8988T (cell line): ENCODE measurements around the gene FSIP1.

ENCODE experiments used
- DNase-seq: peaks from one replicate; pipeline ENCODE4 v3.0.0; 2011

The FSIP1 gene

DNA sequence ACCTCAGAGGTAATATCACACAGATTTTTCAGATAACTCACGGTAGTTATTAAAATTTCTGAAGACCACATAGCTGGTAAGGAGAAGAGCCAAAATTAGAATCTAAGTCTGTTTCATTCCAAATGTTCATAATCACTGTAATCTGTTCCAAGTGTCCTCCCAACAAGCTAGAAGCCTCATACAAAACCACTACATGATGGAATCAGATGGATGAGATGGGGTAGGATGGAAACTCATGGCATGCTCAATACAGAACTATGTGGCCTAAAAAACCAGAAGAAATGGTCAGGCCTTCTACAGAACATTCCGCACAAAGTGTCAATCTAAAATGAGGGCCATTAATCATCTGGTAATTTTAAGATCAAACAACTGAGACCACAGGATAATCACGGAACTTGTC is 110.0 kb downstream of the FSIP1 start:
- DNase-seq, result no peak

- DNase-seq, result no peak
Observed at GRCh38 chr15:39672184-39672583, 110.5 kb downstream of the FSIP1 start.

GRCh38 chr15:39670687-39671086 is 112.0 kb downstream of the FSIP1 start:
- no peak for DNase-seq

DNA sequence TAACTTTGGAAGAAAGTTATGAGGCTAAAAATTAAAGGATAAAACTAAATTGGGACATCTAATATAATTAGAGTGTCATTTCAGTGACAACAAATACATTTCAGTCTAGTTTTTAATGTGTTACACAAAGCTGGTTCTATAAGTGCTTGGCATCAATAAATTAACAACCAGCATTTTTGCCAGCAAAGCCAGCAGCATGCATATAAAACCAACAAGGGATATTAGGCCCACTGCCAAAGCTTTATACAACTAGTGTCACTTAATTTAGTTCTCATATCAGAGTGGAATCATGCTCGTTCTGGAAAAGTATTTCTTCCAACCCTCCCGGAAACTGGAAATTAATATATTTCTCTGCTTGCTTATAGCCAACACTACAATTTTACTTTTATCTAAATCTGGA is 113.0 kb downstream of the FSIP1 start:
- no peak for DNase-seq

GRCh38 chr15:39669241-39669640 is 113.4 kb downstream of the FSIP1 start:
- no peak for DNase-seq

DNA sequence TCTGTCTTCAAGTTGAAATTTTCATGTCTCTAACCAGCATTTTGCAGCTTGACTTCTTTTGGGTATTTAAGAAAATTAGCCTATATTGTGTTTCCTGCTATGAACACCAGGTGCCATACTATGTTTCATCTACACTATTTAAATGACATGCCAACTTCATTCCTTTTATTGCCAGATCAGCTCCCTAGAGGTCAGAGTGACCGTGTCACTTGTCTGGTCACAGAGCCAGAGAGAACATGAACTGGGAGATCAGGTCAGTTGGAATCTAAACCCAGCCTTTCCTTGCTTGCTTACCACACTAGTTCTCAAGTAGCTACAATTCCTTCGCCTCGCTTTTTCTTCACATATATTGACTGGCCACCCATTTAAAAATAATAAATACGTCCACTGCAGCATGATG is 114.2 kb downstream of the FSIP1 start:
- DNase-seq, result no peak

- DNase-seq, result no peak
Observed at GRCh38 chr15:39667382-39668127, 115.1 kb downstream of the FSIP1 start.

GRCh38 chr15:39666677-39667076 is 116.0 kb downstream of the FSIP1 start:
- DNase-seq, result no peak

- DNase-seq, result no peak
Observed at GRCh38 chr15:39665629-39666250, 116.9 kb downstream of the FSIP1 start.

DNA sequence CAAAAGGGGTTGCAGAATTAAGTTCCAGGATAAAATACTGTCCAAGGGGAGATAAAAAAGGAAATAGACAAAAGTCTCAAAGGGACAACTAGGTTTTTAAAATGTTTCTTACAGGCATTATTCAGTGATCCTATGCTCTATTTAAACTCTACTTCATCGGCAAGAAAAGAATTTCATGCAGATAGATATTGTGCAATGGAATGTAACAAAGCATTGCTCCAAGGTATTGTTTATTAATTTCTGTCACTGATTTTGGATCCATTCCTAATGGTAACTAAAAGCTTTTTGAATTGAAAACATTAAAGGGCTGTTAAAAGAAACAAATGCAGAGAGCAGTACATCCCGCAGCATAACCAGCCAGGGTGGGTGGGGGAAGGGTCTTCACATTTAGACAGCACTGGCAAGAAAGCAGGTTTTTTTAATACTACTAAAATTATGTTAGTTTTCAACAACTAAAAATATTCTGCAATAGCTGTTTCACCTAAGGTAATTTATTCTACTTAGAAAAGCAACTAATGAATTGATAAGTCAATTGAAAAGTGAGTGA is 118.9 kb downstream of the FSIP1 start:
- DNase-seq, result no peak

- no peak for DNase-seq
Observed at GRCh38 chr15:39661776-39662175, 120.9 kb downstream of the FSIP1 start.

- DNase-seq, result no peak
Observed at GRCh38 chr15:39658740-39659139, 123.9 kb downstream of the FSIP1 start.

DNA sequence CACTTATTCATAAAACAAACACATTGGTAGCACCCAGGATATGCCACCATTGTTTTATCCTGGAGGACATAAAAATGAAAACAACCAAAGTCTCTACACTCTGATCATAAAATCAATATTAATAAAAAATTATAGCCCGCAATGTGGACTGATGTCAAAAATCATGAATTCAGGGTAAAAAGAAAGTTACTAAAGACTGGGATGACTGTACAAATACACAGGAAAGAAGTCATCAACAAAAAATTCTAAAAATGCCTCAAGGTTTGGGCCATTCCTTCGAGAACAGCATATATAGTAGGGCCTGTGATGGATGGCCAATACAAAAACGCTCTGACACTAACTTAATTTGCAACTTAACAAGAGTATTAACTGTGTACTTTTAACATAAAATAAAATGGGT is 125.0 kb downstream of the FSIP1 start:
- DNase-seq, result no peak

DNA sequence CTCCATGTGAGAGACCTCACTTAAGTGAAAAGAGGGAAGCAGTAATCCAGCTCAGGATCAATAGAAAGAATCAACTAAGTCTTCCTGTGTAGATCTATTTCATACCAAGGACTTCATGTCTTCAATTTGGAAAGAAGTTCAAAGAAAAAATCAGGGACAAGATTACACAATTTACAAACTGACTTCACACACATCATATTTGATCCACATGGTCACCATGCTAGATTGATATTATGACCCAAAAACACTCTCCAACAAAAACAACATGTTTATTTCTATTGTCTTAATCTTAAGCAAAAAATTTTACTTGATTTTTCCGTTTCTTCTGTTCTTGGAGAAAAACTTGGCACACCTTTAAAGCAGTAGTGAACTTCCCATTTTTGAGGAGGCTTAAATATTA is 125.5 kb downstream of the FSIP1 start:
- no peak for DNase-seq

- DNase-seq, result no peak
Observed at GRCh38 chr15:39654304-39654703, 128.3 kb downstream of the FSIP1 start.

DNA sequence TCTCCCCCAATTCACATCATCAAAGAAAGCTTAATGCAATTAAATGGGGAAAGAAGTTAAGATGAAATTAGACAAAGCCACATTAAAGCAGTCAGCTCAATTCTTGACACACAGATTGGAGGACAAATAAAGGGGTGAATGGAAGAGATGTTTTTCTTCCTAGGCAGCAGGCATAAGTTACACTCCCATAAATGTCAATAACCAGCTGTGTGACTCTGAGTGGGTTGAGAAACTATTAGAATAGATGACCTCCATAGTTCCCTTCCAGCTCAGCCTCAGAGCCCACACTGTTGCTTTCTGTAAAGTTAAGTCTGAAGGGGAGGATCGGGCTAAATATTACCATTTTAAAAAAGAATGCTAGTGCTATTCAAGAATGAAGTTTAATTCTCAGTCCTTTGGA is 130.8 kb downstream of the FSIP1 start:
- no peak for DNase-seq

- DNase-seq, result no peak
Observed at GRCh38 chr15:39651295-39651694, 131.3 kb downstream of the FSIP1 start.

DNA sequence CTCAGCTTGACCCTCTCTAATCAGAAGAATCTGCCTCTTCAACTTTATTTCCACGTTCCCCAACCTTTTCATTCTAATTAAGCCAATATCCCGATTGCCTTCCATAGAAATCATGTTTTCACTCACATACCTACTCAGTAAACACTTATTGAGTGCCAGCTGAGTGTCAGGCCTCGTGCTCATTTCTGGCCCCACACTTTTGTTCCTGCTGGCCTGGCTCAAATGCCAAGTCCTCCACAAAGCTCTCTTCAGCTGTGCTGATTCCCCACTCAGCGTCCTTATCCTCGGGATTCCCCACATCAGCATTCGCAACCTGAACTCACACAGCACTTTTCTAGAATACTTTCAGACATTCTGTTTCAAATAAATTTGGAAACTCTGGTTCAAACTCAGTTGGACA is 132.9 kb downstream of the FSIP1 start:
- DNase-seq, result no peak

DNA sequence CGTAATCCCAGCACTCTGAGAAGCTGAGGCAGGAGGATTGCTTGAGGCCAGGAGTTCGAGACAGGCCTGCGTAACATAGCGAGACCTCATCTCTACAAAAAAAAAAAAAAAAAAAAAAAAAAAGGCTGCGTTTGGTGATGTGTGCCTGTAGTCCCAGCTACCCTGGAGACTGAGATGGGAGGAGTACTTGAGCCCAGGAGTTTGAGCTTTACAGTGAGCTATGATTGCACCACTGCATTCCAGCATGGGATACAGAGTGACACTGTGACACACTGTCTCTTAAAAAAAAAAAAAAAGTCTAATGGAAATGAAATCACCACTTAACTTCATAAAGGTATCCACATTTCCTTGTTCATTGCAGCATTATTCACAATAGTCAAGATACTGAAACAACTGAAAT is 136.2 kb downstream of the FSIP1 start:
- DNase-seq, result no peak

DNA sequence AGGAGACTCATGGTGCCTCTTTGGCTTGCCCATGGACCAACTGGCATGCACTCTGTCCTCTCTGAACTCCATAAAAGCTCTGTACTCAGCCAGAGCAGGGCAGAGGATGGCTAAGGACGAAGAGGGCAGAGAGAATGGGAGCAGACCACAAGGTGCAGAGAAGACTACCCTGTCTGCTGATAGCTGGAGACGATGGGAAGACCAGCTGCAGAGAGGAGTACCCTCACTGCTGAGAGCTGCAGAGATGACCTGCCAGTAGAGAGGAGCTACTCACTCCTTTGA is 136.7 kb downstream of the FSIP1 start:
- no peak for DNase-seq

DNA sequence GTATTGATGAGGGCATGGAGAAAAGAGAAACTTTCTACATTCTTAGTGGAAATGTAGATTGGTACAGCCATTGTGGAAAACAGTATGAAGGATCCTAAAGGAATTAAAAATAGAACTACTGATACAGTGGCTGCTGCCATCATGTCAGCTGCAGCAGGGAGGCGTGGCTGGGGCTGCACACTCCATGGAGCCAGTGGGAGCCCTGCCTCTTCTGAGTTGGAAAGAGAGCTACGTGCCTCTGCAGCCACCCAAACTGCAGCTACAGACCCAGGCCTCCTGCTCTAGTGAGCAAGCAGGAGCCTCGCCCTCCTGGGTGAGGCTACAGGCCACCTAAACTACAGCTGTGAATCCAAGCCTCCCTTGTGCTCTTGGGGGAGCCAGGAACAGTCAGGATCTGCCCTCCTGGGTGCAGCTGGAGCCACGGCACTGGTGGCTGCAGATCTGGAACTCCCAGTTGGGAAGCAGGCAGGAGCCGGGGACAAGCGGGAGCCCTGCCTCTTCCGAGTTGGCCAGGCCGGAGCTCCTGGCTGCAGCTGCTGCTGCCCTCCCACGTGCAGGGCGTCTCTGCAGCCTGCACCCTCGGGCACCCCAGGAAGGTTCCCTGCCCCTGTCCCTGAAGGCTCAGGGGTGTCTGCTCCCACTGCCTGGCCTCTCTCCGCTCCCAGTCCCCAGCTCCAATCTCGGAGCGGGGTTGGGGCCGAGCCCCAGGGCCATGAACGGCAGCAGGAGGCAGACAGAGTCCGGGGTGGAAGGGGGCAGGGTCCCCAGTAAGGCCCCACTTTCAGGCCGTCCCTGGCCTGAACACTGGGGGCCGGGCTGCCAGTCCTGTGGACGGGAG is 137.3 kb downstream of the FSIP1 start:
- no peak for DNase-seq

GRCh38 chr15:39644136-39644535 is 138.5 kb downstream of the FSIP1 start:
- no peak for DNase-seq

DNA sequence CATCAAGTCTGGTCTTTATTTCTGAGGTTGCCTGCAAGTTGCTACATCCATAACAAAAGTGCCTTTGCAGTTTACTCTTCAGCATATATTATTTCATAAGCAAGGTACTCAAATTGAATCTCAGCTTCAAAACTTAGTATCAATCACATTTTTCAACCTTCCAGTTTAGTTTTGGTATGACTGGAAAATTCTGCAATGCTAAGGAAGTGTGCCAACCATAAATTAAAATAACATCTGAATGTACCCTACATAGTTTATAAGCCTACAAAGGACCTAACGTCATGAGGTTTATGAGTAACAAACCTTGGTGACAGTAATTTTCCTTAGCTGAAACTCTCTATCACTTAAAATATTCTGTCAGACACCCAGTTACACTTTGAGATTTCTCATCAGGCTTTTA is 138.9 kb downstream of the FSIP1 start:
- DNase-seq, result no peak
